HG03280 (cell line): ENCODE results near the gene NARS2.
A peak's percentile ranks its signal among the peaks of the same experiment; 100 is the strongest.
"Not testable (repeated sequence)": the region's sequence is repeated elsewhere in the genome, so short reads cannot be mapped to it uniquely, and the experiment has no call there.

Experiments
- ATAC-seq: cut with Tn5 transposase; IDR thresholded peaks from one replicate; pipeline ENCODE4 v1.9.1; 2021; ENCODE audit warnings: mild to moderate bottlenecking, moderate library complexity; ENCODE audit not compliant: unreplicated experiment

Gene NARS2

DNA sequence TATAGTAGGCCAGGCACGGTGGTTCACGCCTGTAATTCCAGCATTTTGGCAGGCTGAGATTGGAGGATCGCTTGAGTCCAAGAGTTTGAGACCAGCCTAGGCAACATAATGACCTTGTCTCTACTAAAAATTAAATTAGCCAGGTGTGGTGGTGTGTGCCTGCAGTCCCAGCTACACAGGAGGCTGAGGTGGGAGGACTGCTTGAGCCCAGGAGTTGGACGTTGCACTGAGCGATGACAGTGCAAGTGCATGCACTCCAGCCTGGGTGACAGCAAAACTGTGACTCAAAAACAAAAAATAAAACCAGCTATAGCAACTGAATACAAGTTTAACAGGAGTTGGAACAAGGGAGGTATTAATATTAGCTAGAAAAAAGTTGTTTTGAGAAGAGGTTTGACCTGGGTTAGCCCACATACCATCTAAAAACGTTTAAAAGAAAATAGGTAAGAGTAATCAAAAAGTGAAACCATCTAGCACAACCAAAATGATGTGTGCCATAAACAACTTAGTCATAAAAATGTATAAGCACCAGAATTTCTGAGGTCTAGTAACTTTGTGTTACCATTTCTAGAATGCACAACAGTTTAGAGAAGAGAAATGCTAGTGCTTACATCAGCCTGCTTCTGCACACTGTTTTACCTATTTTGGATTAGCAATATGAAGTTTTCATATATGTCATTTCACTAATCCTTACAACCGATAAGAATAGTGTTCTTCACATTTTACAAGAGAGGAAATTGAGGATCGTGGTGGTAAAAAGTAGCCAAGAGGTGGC lies 26.5 kb downstream of the NARS2 start:
- ATAC-seq, result no peak

DNA sequence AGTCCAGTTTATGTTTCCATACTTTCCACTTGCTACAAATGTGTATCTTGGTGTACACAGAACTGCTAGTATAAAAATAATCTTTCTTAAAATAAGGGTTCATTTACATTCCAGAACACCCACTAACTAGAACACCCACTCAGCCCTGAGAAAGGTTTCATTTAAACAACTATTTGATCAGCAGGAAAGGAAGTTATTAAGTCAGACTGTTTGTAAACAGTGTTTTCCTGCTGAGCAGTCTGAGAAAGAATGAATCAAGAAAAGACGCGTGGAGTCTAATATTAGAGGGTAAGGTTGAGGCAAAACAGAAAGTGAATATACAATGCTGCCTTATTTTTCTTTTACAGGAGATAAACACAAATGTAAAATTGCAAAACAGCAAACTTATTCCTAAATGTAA lies 32.7 kb downstream of the NARS2 start:
- no peak for ATAC-seq

DNA sequence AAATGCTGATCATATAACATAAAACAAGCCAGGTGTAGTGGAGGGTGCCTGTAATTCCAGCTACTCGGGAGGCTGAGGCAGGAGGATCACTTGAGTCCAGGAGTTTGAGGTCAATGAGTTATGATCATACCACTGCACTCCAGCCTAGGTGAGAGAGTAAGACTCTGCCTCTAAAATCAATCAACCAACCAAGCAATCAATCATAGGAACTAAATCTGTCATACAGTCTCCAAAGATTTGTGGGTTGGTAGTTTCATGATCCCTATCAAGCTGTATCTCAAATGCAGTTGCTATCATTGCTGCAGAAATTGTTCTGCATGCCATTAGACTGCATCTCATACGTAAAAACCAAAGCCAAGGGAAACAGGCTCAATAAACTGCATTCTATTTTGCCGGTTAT lies 33.1 kb downstream of the NARS2 start:
- no peak for ATAC-seq

DNA sequence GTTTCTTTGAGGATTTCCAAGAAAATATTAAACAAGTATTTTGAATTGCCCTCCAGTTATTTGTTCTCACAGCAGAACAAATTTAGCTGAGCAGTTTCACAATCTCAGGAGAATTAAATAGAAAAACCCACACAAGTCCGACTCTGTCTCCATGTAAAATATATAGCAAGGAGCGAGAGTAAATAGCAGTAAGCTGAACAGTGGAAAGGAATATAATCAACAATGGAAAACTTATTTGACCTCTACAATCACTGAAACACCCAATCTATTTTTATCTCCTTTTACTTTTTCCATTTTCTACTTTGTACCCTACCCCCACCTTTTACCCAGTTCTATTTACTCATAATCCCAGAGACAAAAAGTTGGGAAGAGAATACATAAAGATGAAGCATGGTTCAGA lies 34.4 kb downstream of the NARS2 start:
- no peak for ATAC-seq

DNA sequence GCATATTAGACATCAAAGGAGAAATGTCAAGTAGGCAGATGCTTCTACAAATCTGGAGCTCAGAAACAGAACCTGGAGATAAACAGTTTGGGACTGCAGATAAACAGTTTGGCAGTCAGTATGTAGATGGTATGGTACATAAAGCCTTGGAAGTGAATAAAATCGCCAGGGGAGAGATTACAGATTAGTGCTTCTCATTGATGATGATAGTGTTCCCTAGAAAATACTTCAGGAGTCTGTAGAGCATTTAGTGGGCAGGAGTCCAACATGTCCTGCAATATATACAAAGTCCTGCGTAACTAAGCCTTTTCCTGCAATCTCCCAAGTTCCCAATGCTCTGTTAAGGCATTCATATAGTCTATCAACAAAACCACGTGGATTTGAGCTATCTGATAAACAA lies 35.2 kb downstream of the NARS2 start:
- no peak for ATAC-seq

DNA sequence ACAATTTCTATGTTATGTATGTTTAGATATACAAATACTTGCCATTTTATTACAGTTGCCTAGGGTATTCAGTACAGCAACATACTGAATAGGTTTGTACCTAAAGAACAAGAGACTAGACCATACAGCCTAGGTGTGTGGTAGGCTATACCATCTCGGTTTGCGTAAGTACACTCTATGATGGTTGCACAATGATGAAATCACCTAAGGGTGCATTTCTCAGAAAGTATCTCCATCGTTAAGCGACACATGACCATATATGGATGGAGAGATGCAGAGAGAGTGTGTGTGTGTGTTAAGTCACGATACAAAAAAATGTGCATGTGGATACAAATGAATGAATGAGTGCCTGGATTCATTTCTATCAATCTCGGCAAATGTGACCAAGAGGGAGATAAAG lies 37.7 kb downstream of the NARS2 start:
- no peak for ATAC-seq

DNA sequence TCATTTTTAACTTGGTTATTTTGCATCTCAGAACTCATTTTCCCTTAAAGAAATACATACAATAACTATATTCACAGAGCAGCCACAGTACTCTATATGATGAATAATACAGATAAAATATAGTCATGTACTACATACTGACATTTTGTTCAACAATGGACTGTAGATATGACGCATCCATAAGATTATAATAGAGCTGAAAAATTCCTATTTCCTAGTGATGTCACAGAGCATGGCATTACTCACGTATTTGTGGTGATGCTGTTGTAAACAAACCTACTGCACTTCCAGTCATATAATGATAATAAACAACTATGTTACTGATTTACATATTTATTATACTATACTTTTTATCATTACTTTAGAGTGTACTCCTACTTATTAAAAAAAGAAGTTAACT lies 38.7 kb downstream of the NARS2 start:
- ATAC-seq, result no peak

DNA sequence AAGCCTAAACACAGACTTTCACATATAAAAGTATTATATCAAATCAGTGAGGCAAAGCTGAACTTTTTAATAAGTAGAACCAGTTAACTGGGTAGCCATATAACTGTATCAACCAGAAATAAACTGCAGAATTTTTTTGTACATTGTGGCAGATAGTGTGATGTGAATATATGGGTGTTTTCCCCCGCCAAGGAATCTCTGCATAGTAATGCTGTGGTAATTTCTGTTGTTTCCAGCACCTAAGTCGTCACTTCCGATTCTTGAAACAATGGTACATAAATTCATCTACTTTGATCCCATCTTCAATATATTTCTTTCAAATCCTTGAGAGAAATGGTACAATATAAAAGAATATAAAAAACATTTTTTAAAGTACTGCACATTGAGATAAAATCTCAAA lies 39.6 kb downstream of the NARS2 start:
- no peak for ATAC-seq

DNA sequence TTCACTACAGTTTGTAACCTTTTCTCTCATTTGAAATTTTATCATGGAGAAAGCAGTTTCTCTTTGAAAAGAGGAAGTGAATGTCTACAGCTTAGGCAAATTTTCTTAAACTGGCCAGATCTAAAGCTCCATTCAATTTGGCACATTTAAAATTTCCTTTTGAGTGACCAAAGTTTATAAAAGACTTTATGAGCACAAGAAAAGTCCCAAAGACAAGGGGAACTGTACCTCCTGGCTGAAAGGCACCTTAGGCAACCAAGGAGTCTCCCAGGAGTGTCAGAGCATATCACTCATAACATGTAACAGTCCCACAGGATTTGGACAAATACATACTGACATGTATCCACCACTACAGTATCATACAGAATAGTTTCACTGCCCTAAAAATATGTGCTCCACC lies 41.3 kb downstream of the NARS2 start:
- peak; percentile 77 for ATAC-seq

DNA sequence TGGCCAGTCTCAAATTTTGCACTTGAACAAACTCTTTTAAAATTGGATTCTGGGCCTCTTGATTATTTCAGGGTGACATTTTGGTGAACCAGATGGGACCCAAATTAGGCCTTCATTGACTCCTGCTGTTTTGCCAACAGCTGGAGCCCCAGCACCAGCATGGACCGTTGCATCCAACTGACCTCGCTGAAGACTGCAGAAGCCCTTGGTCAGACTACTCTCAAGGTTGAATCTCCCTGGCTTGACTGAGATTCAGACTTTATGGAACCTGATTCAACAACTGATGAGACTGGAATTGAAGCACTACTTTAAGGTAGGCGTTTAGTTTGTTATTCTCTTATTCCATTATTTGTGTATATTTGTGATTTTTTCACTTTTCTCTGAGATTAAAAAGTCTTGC lies 41.7 kb downstream of the NARS2 start:
- ATAC-seq, result peak; percentile 38

DNA sequence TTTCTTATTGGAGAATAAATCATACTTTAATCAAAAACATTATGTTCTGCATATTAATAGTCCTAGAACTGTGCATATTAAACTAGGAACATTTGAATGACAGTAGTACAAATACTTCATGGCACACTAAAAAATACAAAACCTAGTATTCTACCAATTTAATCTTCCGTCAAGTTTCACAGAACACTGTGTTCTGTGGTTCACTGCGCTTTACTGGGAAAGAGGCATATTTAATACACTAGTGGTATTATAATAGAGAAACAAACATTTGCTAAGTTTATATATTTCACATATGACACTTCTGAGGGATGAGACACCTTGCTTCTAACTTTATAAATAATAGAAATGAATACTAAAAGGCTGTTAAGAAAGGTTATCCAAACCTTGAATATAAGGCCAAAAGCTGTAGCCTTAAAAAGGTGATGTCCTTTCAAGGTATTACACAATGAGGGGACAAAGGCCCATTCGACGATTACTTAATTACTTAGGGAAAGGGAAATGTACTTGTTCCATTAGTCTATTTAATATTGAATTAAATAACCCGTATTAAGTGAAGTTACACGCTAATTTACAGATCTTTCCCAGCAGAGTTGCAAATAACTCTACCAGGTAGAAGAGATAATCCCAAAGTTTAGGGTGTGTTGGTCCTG lies 48.0 kb downstream of the NARS2 start:
- ATAC-seq, result no peak

DNA sequence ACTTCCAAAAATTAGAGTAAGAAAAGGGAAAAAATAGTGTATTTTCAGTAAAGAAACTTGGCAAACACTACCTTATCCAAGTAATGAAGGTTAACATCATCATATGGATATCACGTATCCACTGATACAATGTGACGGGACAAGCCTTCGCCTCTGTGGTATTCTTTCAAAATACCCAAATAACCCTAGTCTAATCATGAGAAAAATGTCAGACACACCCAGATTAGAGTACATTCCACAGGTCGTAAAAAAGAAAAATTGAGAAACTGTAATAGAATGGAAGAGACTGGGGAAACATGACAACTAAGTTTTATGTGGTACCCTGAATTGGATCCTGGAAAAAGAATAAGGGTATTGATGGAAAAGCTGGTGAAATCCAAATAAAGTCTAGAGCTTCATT lies 48.9 kb downstream of the NARS2 start:
- no peak for ATAC-seq

DNA sequence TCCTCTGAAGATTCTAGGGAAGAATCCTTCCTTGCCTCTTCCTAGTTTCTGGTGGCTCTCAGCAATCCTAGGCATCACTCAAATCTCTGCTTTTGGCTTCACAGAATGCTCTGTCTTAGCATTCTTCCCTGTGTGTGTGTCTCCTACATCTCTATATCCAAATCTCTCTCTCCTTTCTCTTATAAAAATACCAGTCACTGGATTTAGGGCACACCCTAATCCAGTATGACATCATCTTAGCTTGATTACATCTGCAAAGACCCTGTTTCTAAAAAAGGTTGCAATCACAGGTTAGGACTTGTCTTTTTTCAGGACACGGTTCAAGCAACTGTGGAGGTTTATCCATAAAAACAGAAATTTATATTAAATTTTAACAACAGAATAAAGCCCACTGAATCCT lies 54.4 kb downstream of the NARS2 start:
- no peak for ATAC-seq

DNA sequence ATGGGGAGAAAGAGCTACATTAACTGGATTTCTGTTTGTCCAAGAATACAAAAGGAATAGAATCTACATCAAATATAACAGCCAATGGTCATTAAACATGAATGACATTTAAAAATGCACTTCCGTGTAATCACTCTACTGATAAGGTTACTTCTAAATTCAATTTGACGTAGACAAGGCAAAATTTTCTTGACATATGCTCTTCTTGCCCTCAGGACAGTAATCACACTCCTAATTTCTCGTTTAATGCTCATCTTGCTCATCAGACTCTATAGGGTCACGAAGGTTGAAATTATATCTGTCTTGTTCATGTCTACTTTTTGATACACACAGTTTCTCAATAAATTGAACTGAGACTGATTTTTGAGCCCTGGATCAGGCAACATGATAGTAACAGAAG lies 58.4 kb downstream of the NARS2 start:
- ATAC-seq, result no peak

DNA sequence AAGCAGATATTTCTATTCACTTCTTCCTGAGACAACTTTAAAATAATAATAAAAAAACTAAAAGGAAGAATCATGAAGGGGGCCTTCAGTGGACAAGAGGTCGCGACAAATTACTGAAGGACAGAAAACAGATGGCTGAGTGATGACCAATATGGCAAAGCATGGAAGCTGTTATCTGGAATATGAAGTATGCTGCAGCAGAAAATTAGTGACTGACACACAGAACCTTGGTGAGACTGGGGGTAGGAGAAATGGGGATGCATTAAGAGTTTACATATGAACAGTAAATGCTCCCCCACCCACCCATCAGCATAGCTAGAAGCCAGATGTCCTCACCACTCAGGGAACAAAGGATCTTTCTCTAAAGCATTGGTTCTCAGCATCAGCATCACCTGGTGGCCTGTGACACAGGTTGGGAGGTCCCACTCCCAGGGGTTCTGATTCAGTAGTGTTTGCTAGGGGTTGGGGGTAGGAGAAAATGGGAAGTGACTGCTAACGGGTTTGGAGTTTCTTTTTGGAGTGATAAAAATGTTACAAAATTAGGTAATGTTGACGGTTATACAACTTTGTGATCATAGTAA lies 59.7 kb downstream of the NARS2 start:
- no peak for ATAC-seq

DNA sequence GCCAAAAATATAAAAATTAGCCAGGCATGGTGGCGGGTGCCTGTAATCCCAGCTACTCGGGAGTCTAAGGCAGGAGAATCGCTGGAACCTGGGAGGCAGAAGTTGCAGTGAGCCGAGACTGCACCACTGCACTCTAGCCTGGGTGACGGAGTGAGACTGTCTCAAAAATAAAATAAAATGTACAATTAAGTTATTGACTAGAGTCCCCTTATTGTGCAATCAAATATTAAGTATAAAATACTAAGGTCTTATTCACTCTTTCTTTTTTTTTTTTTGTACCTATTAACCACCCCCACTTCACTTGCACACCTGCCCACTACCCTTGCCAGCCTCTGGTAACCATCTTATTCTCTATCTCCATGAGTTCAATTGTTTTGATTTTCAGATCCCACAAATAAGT lies 61.6 kb downstream of the NARS2 start:
- not testable (repeated sequence) for ATAC-seq

DNA sequence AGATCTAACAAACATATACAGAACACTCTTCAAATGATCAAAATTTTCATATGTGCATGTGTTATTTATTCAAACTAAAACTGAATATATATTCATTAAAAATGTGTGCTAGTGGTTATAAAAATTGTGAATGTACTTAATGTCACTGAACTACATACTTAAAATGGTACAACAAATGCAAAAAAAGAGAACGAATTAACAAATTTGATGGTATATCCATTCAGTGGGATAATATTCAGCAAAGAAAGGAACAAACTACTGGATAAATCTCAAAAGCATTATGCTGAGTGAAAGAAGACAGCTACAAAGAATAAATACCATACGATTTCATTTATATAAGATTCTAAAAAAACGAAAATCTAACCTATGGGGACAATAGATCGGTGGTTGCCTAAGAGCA lies 64.1 kb downstream of the NARS2 start:
- ATAC-seq, result no peak

DNA sequence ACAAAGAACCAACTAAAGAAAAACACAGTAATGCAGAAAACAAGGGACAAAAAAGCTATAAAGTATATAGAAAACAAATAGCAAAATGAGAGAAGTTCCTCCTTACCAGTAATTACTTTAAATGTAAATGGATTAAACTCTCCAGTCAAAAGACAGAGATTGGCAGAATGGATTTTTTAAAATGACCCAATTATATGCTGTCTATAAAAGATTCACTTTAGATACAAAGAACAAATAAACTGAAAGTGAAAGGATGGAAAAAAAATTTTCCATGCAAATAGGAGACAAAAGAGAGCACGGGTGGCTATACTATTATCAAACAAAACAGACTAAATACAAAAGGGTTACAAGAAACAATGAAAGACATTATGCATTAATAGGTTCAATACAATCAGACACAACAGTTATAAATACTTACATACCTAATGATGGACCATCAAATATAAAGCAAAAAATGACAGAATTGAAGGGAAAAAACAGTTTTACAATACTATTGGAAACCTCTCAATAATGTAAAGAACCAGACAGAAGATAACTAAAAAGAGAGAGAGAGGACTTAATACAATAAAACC lies 64.6 kb downstream of the NARS2 start:
- ATAC-seq, result no peak

DNA sequence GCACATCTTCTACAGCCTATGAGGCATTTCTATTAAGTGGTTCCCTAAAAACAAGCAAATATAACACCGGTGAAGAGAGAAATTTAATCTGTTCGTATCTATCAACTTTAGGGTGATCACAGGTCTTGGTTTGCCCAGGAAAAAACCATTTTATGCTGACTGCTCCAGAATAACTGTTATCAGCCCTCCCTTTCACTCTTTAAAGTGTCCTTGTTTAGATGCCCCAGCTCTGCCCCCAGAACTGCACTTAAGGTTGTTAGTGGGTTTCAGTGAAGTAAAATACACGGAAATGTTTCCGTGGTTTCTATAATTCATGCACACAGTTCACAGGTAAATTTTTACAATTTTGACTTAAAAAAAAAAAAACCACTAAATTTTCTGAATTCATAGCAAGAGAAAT lies 70.0 kb downstream of the NARS2 start:
- ATAC-seq, result no peak

DNA sequence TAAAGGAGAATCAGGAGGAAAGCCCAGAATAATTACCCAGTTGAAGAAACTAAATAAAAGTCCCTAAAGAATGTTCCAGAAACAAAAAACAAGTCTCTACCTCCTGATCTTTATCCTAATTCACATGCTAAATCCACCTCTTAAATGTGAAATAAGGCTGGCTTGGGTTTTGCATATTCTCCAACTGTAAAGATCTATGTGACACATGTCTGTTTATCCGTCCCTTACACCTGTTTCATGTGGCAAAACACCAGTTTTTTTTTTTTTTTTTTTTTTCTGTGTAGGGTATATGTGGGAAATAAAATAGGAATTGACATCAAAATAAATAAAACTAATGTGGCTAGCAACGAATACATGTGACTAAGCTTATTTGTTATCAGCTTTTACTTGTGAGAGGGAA lies 70.5 kb downstream of the NARS2 start:
- no peak for ATAC-seq

DNA sequence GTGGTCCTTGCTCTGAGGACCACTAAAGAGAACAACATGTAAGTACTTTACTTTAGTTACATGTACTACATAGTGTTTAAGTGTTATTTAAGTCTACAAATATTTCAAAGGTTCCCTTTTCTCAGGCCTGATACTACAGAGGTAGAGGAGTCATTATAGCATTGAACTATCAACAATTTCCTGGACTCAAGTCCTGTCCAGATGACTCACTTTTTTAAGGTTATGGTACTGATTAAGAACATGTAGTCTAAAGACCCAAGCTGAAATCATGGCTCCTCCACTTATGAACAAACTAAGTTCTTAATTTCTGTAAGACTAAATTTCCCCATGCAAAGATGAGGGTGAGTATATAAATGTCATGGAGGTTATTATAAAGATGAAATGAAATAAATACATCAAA lies 74.7 kb downstream of the NARS2 start:
- ATAC-seq, result no peak

DNA sequence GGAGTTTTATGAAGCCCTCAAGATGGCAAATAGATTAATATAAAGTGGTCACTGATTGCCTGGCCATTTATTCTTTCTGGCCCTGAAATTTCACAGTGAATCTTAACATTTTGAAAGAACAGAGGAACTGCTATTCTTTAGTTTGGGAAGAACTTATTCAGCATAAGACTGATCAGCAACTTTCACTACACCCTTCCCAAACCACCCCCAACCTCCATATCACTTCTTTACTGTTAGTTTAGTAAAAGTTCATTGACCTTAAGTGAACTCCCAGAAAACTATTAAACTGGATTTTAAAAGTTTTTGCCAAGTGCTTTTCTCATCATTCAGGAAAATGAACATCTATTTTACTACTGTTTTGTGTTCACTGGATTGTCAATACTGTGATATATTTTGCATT lies 77.4 kb downstream of the NARS2 start:
- no peak for ATAC-seq
